Stimulated activated naive CD4-positive, alpha-beta T cell (primary cell): ENCODE results near the gene OR52B2.
"Not testable (repeated sequence)": the region's sequence is repeated elsewhere in the genome, so short reads cannot be mapped to it uniquely, and the experiment has no call there.

Experiments
- DNase-seq, 6 experiments: peaks; one replicate each; lab custom pipeline; 2025; lab: John Stamatoyannopoulos, UW

Gene OR52B2

DNA sequence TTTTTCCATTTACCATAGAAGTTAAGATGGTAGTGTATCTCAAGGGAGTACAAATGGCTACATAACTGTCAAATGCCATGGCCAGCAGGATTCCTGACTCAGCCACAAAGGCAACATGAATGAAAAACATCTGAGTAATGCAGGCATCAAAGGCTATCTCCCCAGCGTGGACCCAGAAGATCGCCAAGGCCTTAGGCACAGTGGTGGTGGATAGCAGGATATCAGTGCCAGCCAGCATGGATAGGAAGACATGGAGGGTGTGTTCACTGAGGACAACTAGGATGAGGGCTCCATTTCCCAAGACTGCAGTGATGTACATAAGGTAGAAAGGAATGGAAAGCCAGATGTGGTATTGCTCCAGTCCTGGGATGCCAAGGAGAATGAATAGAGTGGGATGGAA lies 18.0 kb downstream of the OR52B2 start:
- DNase-seq: no peak

DNA sequence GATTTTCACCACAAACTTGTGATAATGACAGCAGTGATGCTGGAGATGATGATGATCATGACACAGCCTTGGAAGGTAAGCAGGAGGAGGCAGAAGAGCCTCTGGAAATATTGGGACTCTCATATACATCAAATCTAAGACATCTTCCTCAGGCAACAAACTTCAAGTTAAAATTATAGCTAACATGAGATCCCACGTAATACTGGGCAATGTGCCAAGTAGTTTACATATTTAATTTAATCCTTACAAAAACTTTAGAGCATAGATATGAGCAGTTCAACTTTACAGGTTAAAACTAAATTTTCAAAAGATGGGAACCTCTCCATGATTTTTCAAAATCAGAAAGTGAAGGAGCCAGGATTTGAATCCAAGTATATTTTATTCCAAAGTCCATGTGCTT lies 19.0 kb downstream of the OR52B2 start:
- no peak for DNase-seq

DNA sequence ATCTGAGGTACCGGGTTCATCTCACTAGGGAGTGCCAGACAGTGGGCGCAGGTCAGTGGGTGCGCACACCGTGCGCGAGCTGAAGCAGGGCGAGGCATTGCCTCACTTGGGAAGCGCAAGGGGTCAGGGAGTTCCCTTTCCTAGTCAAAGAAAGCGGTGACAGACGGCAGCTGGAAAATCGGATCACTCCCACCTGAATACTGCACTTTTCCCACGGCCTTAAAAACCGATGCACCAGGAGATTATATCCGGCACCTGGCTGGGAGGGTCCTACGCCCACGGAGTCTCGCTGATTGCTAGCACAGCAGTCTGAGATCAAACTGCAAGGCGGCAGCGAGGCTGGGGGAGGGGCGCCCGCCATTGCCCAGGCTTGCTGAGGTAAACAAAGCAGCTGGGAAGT lies 26.4 kb downstream of the OR52B2 start:
- not testable (repeated sequence) for DNase-seq

DNA sequence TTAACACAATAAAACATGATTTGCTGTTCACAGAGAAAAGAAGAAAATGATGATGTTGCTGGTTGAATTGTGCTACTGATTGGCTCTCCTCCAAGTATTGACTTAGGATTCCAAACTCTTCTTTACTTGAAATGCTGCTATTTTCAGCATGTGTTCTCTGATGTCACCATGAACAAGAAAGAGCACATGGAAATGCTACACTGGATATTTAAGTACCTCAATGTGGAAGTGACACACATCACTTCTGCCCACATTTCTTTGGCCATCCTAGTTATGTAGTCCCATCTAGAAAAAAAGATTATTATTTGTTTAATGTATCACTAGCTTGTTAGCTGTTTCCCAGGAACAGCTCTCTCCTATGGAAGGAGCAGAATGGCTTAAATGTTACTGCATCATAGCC lies 27.2 kb downstream of the OR52B2 start:
- no peak for DNase-seq

DNA sequence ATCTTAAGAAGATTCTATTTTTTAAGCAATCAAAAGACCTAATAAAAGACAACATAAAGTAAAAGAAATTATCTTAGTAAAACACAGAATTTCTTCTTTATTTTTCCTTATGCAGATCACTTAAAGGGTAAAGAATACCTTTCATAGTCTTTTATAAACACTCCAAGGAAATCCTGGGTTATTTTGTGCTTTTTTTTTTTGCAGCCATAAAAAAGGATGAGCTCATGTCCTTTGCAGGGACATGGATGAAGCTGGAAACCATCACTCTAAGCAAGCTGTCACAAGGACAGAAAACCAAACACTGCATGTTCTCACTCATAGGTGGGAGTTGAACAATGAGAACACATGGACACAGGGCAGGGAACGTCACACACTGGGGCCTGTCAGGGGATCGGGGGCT lies 34.2 kb downstream of the OR52B2 start:
- DNase-seq: not testable (repeated sequence)

DNA sequence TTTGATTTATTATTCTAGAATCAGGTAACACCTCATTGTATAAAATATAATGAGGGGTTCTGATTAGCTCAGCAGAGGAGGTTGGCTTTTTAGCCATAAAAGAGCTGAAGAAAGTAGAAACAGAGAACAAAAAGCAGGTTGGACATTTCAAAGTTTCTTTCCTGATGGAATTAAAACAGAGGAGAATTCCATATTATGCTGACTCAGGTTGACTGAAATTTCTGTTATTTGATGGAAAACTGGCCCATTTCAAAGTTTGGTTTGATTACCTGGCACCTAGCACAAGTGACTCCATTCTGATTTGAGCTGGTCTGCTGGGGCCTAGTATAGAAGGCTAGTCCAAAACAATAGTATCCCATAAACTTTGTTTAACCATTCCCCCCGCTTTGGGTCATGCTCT lies 37.7 kb downstream of the OR52B2 start:
- no peak for DNase-seq

DNA sequence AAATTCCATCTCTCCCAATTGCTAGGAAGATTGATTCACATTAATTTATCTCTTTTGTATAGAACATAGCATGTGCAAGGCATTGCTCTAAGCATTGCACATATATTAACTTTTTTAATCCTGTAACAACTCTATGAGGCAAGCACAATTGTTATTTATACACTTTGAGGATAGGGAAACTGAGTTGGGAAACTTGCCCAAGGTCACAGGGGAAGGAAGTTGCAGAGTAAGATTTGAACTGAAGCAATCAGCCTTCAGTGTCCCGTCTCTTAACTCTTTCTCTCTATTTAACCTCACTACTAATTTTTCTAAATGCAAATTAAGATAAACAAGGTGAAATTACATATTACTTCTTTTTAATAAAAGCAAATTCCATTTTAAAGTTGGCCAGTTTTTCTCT lies 40.5 kb downstream of the OR52B2 start:
- DNase-seq: no peak

DNA sequence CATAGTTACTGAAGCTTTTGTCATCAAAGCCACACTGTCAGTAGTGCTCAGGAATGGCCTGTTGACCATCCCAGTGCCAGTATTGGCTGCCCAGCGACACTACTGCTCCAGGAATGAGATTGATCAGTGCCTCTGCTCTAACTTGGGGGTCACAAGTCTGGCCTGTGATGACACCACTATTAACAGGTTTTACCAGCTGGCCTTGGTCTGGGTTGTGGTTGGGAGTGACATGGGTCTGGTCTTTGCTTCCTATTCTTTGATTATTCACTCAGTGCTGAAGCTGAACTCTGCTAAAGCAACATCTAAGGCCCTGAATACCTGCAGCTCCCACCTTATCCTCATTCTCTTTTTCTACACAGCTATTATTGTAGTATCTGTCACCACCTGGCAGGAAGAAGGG lies 41.1 kb downstream of the OR52B2 start:
- no peak for DNase-seq

DNA sequence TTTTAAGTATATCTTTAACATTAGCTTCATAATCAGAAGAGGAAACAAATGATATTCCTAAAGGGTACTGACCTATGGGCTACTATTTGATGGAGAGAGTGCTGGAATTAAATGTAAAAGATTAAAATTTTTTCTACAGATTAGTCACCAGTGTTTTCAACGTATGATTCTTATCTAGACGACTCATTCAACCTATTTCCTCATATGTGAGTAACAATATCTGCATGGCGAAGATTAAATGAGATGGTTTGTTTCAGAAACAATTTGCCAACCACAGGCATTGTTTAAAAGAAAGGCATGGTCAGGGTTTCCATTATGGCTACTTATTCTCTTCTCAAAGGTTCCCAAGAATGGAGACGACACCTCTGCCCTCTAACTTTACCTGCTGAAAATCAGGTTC lies 42.2 kb downstream of the OR52B2 start:
- no peak for DNase-seq

DNA sequence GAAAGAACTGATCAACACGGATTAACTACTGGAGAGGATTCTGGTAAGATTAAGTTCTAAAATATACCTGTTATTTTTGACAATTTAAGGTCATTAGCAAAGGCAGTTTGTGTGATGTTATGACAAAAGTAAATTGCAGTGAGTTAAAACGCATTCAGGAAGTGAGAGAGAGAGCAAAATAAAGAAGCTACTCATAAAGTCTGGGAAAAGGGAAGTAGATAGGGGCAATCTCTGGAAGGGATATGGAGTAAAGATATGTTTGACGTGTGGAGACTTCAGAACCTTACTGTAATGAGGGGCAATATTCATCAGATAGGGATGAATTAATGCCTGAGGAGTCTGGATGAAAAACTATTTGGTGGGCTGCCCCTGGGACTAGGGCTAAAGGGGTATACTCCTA lies 45.9 kb downstream of the OR52B2 start:
- no peak for DNase-seq
